Measurements from ENCODE around the gene PHACTR3. TPM values are rescaled to one million over a fixed set of nuclear protein-coding genes. Genes with fewer than 3 reads are reported as not detected.
A peak's percentile ranks its signal among the peaks of the same experiment; 100 is the strongest.

The PHACTR3 gene
- total RNA-seq, 4 donors from 2014 or later: 0.26 to 3.2 (median 0.57) TPM

- H3K27ac ChIP-seq: no peak overlapping the region
- no peaks in the 10 kb centered on the region for H3K36me3 ChIP-seq
- no peak for TF ChIP-seq POLR2A (IDR thresholded peaks at IDR 0.05)
- no peaks in the 10 kb centered on the region for H3K9me3 ChIP-seq
- no peak overlapping the region for H3K4me3 ChIP-seq
- intact Hi-C loops (cut with DNase I; ENCODE audit: low total_unique reads): no loop called here
- H3K4me1 ChIP-seq: no peaks in the 10 kb centered on the region
- no peaks in the 10 kb centered on the region for H3K27me3 ChIP-seq
- DNase-seq: peak; percentile 5 to 7
These were observed 203.8 kb downstream of the PHACTR3 start for GRCh38 chr20:59807909-59808728.

- peak; percentile 3 to 7 for DNase-seq
- H3K4me1 ChIP-seq: no peaks in the 10 kb centered on the region
- no peaks in the 10 kb centered on the region for H3K27me3 ChIP-seq
- no peaks in the 10 kb centered on the region for H3K9me3 ChIP-seq
- intact Hi-C loops (cut with DNase I; ENCODE audit: low total_unique reads): no loop called here
- TF ChIP-seq CTCF (IDR thresholded peaks at IDR 0.05) (no peak), POLR2A (IDR thresholded peaks at IDR 0.05) (no peak)
- H3K27ac ChIP-seq: no peak overlapping the region
- no peak overlapping the region for H3K4me3 ChIP-seq
- no peaks in the 10 kb centered on the region for H3K36me3 ChIP-seq
These were observed 204.5 kb downstream of the PHACTR3 start for GRCh38 chr20:59808729-59809381.

- Histone ChIP-seq H3K36me3 (no peaks in the 10 kb centered on the region), H3K27ac (no peak overlapping the region), H3K27me3 (no peaks in the 10 kb centered on the region), H3K9me3 (no peaks in the 10 kb centered on the region), H3K4me1 (no peaks in the 10 kb centered on the region), H3K4me3 (no peak overlapping the region)
- no peak for DNase-seq
- TF ChIP-seq CTCF (IDR thresholded peaks at IDR 0.05): no peak
- TF ChIP-seq POLR2A (IDR thresholded peaks at IDR 0.05): no peak
- intact Hi-C loops (cut with DNase I; ENCODE audit: low total_unique reads): no loop called here
These were observed 205.5 kb downstream of the PHACTR3 start for GRCh38 chr20:59809630-59810448.

- DNase-seq: peak; percentile 2 to 6
- no peak for TF ChIP-seq POLR2A (IDR thresholded peaks at IDR 0.05)
- no peak for TF ChIP-seq CTCF (IDR thresholded peaks at IDR 0.05)
- intact Hi-C loops (cut with DNase I; ENCODE audit: low total_unique reads): no loop called here
- Histone ChIP-seq H3K27me3 (no peaks in the 10 kb centered on the region), H3K9me3 (no peaks in the 10 kb centered on the region), H3K36me3 (no peaks in the 10 kb centered on the region), H3K27ac (no peak overlapping the region), H3K4me3 (no peak overlapping the region), H3K4me1 (no peaks in the 10 kb centered on the region)
These were observed 206.3 kb downstream of the PHACTR3 start for GRCh38 chr20:59810449-59811187.

- TF ChIP-seq POLR2A (IDR thresholded peaks at IDR 0.05) (no peak), CTCF (IDR thresholded peaks at IDR 0.05) (no peak)
- peak in 1 of 2 donors; percentile 6 for DNase-seq
- no peaks in the 10 kb centered on the region for H3K36me3 ChIP-seq
- H3K4me1 ChIP-seq: no peaks in the 10 kb centered on the region
- H3K27me3 ChIP-seq: no peaks in the 10 kb centered on the region
- no peak overlapping the region for H3K27ac ChIP-seq
- intact Hi-C loops (cut with DNase I; ENCODE audit: low total_unique reads): no loop called here
- no peak overlapping the region for H3K4me3 ChIP-seq
- no peaks in the 10 kb centered on the region for H3K9me3 ChIP-seq
These were observed 207.4 kb downstream of the PHACTR3 start for GRCh38 chr20:59811681-59812171.
